ENCODE measurements around the gene CAPN10.

The CAPN10 gene

GRCh38 chr2:240601831-240602160 lies 15.3 kb downstream of the CAPN10 start:
- Histone ChIP-seq H3K4me3 (ENCODE audit: low read depth, low read length) (no peak overlapping the region), H3K9me3 (no peaks in the 10 kb centered on the region), H3K27me3 (no peaks in the 10 kb centered on the region), H3K4me1 (no peaks in the 10 kb centered on the region), H3K36me3 (peaks cover 3% of the 10 kb centered on the region)
- no peak for TF ChIP-seq CTCF (IDR thresholded peaks at IDR 0.05; ENCODE audit: low read depth, low read length)
- DNase-seq = no peak

GRCh38 chr2:240602266-240603050 lies 15.9 kb downstream of the CAPN10 start:
- no peak for DNase-seq
- no peak overlapping the region for H3K4me3 ChIP-seq (ENCODE audit: low read depth, low read length)
- TF ChIP-seq CTCF (IDR thresholded peaks at IDR 0.05; ENCODE audit: low read depth, low read length) = no peak
- peaks cover 3% of the 10 kb centered on the region for H3K36me3 ChIP-seq
- H3K9me3 ChIP-seq = no peaks in the 10 kb centered on the region
- H3K27me3 ChIP-seq = no peaks in the 10 kb centered on the region
- no peaks in the 10 kb centered on the region for H3K4me1 ChIP-seq

- H3K9me3 ChIP-seq = no peaks in the 10 kb centered on the region
- DNase-seq = no peak
- TF ChIP-seq CTCF (IDR thresholded peaks at IDR 0.05; ENCODE audit: low read depth, low read length) = no peak
- no peaks in the 10 kb centered on the region for H3K4me1 ChIP-seq
- no peaks in the 10 kb centered on the region; the same call in 1 of the 2 replicates for H3K27me3 ChIP-seq
- H3K4me3 ChIP-seq (ENCODE audit: low read depth, low read length) = no peak overlapping the region
- no peaks in the 10 kb centered on the region; the same call in 1 of the 2 replicates for H3K36me3 ChIP-seq
Measured at GRCh38 chr2:240603081-240603835, 16.7 kb downstream of the CAPN10 start.

- Histone ChIP-seq H3K27me3 (no peaks in the 10 kb centered on the region; the same call in 1 of the 2 replicates), H3K9me3 (no peaks in the 10 kb centered on the region), H3K4me1 (no peaks in the 10 kb centered on the region), H3K36me3 (no peaks in the 10 kb centered on the region), H3K4me3 (ENCODE audit: low read depth, low read length) (no peak overlapping the region)
- no peak for TF ChIP-seq CTCF (IDR thresholded peaks at IDR 0.05; ENCODE audit: low read depth, low read length)
- DNase-seq = peak; percentile 8
Measured at GRCh38 chr2:240603846-240604245, 17.3 kb downstream of the CAPN10 start.

- no peaks in the 10 kb centered on the region for H3K4me1 ChIP-seq
- no peaks in the 10 kb centered on the region for H3K36me3 ChIP-seq
- peak; percentile 58 for TF ChIP-seq CTCF (IDR thresholded peaks at IDR 0.05; ENCODE audit: low read depth, low read length)
- no peak overlapping the region for H3K4me3 ChIP-seq (ENCODE audit: low read depth, low read length)
- peak; percentile 51 for DNase-seq
- H3K9me3 ChIP-seq = no peaks in the 10 kb centered on the region
- H3K27me3 ChIP-seq = no peaks in the 10 kb centered on the region; the same call in 1 of the 2 replicates
Measured at GRCh38 chr2:240604291-240604938, 17.9 kb downstream of the CAPN10 start.

Measured in BE2C (cell line).